UCSD-AML1 (cell line): ENCODE data around the gene GUK1.
A peak's percentile ranks its signal among the peaks of the same experiment; 100 is the strongest.

Source experiments
- DNase-seq: peaks from one replicate; lab custom pipeline; 2025; ENCODE audit not compliant: unreplicated experiment; lab: John Stamatoyannopoulos, UW

Gene GUK1

GRCh38 chr1:228139931-228140723, at the start of gene GUK1:
TSS of gene GUK1 (plus strand) at chr1:228140279. CDS start at chr1:228140303, 24 bp downstream.
- peak; percentile 100 for DNase-seq

GRCh38 chr1:228090613-228091081, 49.4 kb upstream of the GUK1 start:
- no peak for DNase-seq

GRCh38 chr1:228091084-228091483, 49.0 kb upstream of the GUK1 start:
- DNase-seq = no peak

GRCh38 chr1:228092342-228093049, 47.6 kb upstream of the GUK1 start:
- DNase-seq = no peak

GRCh38 chr1:228093050-228093906, 46.8 kb upstream of the GUK1 start:
- no peak for DNase-seq

- no peak for DNase-seq
Observed at GRCh38 chr1:228094432-228095016, 45.6 kb upstream of the GUK1 start.

- DNase-seq = no peak
Observed at GRCh38 chr1:228095161-228095560, 44.9 kb upstream of the GUK1 start.

- DNase-seq = no peak
Observed at GRCh38 chr1:228095938-228096337, 44.1 kb upstream of the GUK1 start.

GRCh38 chr1:228096416-228097332, 43.4 kb upstream of the GUK1 start:
- no peak for DNase-seq

GRCh38 chr1:228097333-228098081, 42.6 kb upstream of the GUK1 start:
- no peak for DNase-seq

- no peak for DNase-seq
Observed at GRCh38 chr1:228098323-228098931, 41.7 kb upstream of the GUK1 start.

GRCh38 chr1:228099331-228099732, 40.7 kb upstream of the GUK1 start:
- DNase-seq = no peak

GRCh38 chr1:228100822-228101613, 39.1 kb upstream of the GUK1 start:
- no peak for DNase-seq

- no peak for DNase-seq
Observed at GRCh38 chr1:228101614-228101993, 38.5 kb upstream of the GUK1 start.

- peak; percentile 61 for DNase-seq
Observed at GRCh38 chr1:228101994-228102790, 37.9 kb upstream of the GUK1 start.

GRCh38 chr1:228102791-228103620, 37.1 kb upstream of the GUK1 start, which contains the start of gene C1orf35:
TSS of gene C1orf35 (minus strand) at chr1:228103325. CDS start at chr1:228103227, 98 bp downstream.
- peak; percentile 95 for DNase-seq
